Activated CD8-positive, alpha-beta memory T cell treated with anti-CD3 and anti-CD28 coated beads, Interleukin-2, amount 10 ng/mL, durations not matched to agents 7 days and 5 days (primary cell): Measurements from ENCODE around the gene OR10T2. TPM values are rescaled to one million over a fixed set of nuclear protein-coding genes. Genes with fewer than 3 reads are reported as not detected.
"Not testable (repeated sequence)": the region's sequence is repeated elsewhere in the genome, so short reads cannot be mapped to it uniquely, and the experiment has no call there.

Experiments used
- ATAC-seq: fragments of 150-1000 bp; cut with Tn5 transposase; one replicate; pipeline ENCODE4 v1.10.0; 2021; ENCODE audit warnings: moderate library complexity
- CTCF ChIA-PET: fragments of 350-600 bp; sonication (Branson Sonifier 250); formaldehyde crosslinking; loops from one replicate; lab custom pipeline; 2021; ENCODE audit warnings: antibody characterized with exemption; lab: Charles Lee
- DNase-seq: peaks from one replicate; pipeline ENCODE4 v3.0.0-alpha.2; 2020
- H3K27ac Mint-ChIP-seq: one replicate; pipeline ENCODE4 v1.8.0; 2021; ENCODE audit warnings: mild to moderate bottlenecking, mixed read lengths
- H3K27me3 Mint-ChIP-seq: one replicate; pipeline ENCODE4 v1.8.0; 2021; ENCODE audit warnings: mixed read lengths
- H3K36me3 Mint-ChIP-seq: one replicate; pipeline ENCODE4 v1.8.0; 2021; ENCODE audit warnings: mild to moderate bottlenecking, mixed read lengths
- H3K4me1 Mint-ChIP-seq: one replicate; pipeline ENCODE4 v1.8.0; 2021; ENCODE audit warnings: mixed read lengths
- H3K4me3 Mint-ChIP-seq: one replicate; pipeline ENCODE4 v1.8.0; 2021; ENCODE audit warnings: mild to moderate bottlenecking, moderate library complexity, mixed read lengths
- H3K9me3 Mint-ChIP-seq: one replicate; pipeline ENCODE4 v1.8.0; 2022; ENCODE audit warnings: low read depth, mixed read lengths
- total RNA-seq, 2 experiments: library from RNA; stranded (reverse); gene quantifications; one replicate each; pipeline ENCODE4 v1.2.3, GENCODE V29; 2021

OR10T2 gene
- not detected for total RNA-seq

GRCh38 chr1:158398818-158399514 lies at the start of gene OR10T2:
OR10T2 (minus strand) TSS chr1:158399466; CDS start chr1:158399466, 0 bp downstream.
- Mint-ChIP-seq H3K27ac (no peak within 1 kb of the TSS), H3K4me3 (no peak within 1 kb of the TSS), H3K36me3 (no peaks in the 10 kb centered on the region), H3K27me3 (peaks cover 37% of the 10 kb centered on the region), H3K9me3 (no peaks in the 10 kb centered on the region), H3K4me1 (peaks cover 9% of the 10 kb centered on the region)
- peak; percentile 33 for ATAC-seq
- CTCF ChIA-PET: no interaction called here
- peak; percentile 42 for DNase-seq

GRCh38 chr1:158445376-158445775 lies 46.1 kb upstream of the OR10T2 start:
- no peaks in the 10 kb centered on the region for H3K36me3 Mint-ChIP-seq
- DNase-seq (no peak), ATAC-seq (no peak)
- H3K27me3 Mint-ChIP-seq: peaks cover 12% of the 10 kb centered on the region
- H3K9me3 Mint-ChIP-seq: no peaks in the 10 kb centered on the region
- H3K4me1 Mint-ChIP-seq: no peaks in the 10 kb centered on the region
- no peak overlapping the region for H3K4me3 Mint-ChIP-seq
- CTCF ChIA-PET: no interaction called here
- H3K27ac Mint-ChIP-seq: no peak overlapping the region

- no peaks in the 10 kb centered on the region for H3K4me1 Mint-ChIP-seq
- peaks cover 2% of the 10 kb centered on the region for H3K9me3 Mint-ChIP-seq
- H3K27me3 Mint-ChIP-seq: peaks cover 28% of the 10 kb centered on the region
- ATAC-seq: no peak
- no peak for DNase-seq
- CTCF ChIA-PET: no interaction called here
- H3K36me3 Mint-ChIP-seq: no peaks in the 10 kb centered on the region
- H3K4me3 Mint-ChIP-seq: no peak overlapping the region
- no peak overlapping the region for H3K27ac Mint-ChIP-seq
Observed at GRCh38 chr1:158434741-158435140, 35.5 kb upstream of the OR10T2 start.

GRCh38 chr1:158430163-158430562 lies 30.9 kb upstream of the OR10T2 start:
- not testable (repeated sequence) for H3K9me3 Mint-ChIP-seq, H3K4me3 Mint-ChIP-seq, H3K27ac Mint-ChIP-seq

GRCh38 chr1:158426137-158426536 lies 26.9 kb upstream of the OR10T2 start, which contains the start of gene OR10K2:
OR10K2 (minus strand) TSS chr1:158426237; CDS start chr1:158420866, 5,371 bp downstream.
- CTCF ChIA-PET: no interaction called here
- Mint-ChIP-seq H3K4me3 (no peak within 1 kb of the TSS), H3K36me3 (no peaks in the 10 kb centered on the region), H3K27me3 (peaks cover 14% of the 10 kb centered on the region), H3K9me3 (peaks cover 2% of the 10 kb centered on the region), H3K27ac (no peak within 1 kb of the TSS), H3K4me1 (no peaks in the 10 kb centered on the region)
- ATAC-seq (no peak), DNase-seq (no peak)

More at GRCh38 chr1:158430163-158430562, 30.9 kb upstream of the OR10T2 start:
- H3K27me3 Mint-ChIP-seq: peaks cover 20% of the 10 kb centered on the region
- DNase-seq, H3K4me1 Mint-ChIP-seq, H3K36me3 Mint-ChIP-seq, ATAC-seq, CTCF ChIA-PET: not testable (repeated sequence)

- ATAC-seq (no peak), DNase-seq (no peak)
- CTCF ChIA-PET: no interaction called here
- H3K4me1 Mint-ChIP-seq: no peaks in the 10 kb centered on the region
- H3K36me3 Mint-ChIP-seq: no peaks in the 10 kb centered on the region
- H3K27me3 Mint-ChIP-seq: peaks cover 14% of the 10 kb centered on the region
- H3K27ac Mint-ChIP-seq: no peak overlapping the region
- no peaks in the 10 kb centered on the region for H3K9me3 Mint-ChIP-seq
- H3K4me3 Mint-ChIP-seq: no peak overlapping the region
Observed at GRCh38 chr1:158425027-158425426, 25.8 kb upstream of the OR10T2 start.

GRCh38 chr1:158422212-158422611 lies 22.9 kb upstream of the OR10T2 start:
- Mint-ChIP-seq H3K4me3 (no peak overlapping the region), H3K36me3 (no peaks in the 10 kb centered on the region), H3K4me1 (no peaks in the 10 kb centered on the region), H3K27ac (no peak overlapping the region), H3K9me3 (no peaks in the 10 kb centered on the region), H3K27me3 (peaks cover 7% of the 10 kb centered on the region)
- ATAC-seq (no peak), DNase-seq (no peak)
- CTCF ChIA-PET: no interaction called here

GRCh38 chr1:158417586-158417985 lies 18.3 kb upstream of the OR10T2 start:
- CTCF ChIA-PET: no interaction called here
- H3K4me3 Mint-ChIP-seq: no peak overlapping the region
- no peaks in the 10 kb centered on the region for H3K36me3 Mint-ChIP-seq
- no peak overlapping the region for H3K27ac Mint-ChIP-seq
- peaks cover 7% of the 10 kb centered on the region for H3K27me3 Mint-ChIP-seq
- no peak for DNase-seq
- H3K4me1 Mint-ChIP-seq: no peaks in the 10 kb centered on the region
- ATAC-seq: no peak
- H3K9me3 Mint-ChIP-seq: no peaks in the 10 kb centered on the region

- CTCF ChIA-PET: no interaction called here
- Mint-ChIP-seq H3K4me3 (no peak overlapping the region), H3K27me3 (peaks cover 3% of the 10 kb centered on the region), H3K36me3 (no peaks in the 10 kb centered on the region), H3K27ac (no peak overlapping the region), H3K9me3 (no peaks in the 10 kb centered on the region), H3K4me1 (no peaks in the 10 kb centered on the region)
- DNase-seq: no peak
- ATAC-seq: no peak
Observed at GRCh38 chr1:158414651-158415345, 15.5 kb upstream of the OR10T2 start.

GRCh38 chr1:158407092-158407491 lies 7.8 kb upstream of the OR10T2 start:
- H3K4me1 Mint-ChIP-seq: no peaks in the 10 kb centered on the region
- no peaks in the 10 kb centered on the region for H3K36me3 Mint-ChIP-seq
- peaks cover 24% of the 10 kb centered on the region for H3K27me3 Mint-ChIP-seq
- no peaks in the 10 kb centered on the region for H3K9me3 Mint-ChIP-seq
- H3K27ac Mint-ChIP-seq: no peak overlapping the region
- DNase-seq: no peak
- no peak overlapping the region for H3K4me3 Mint-ChIP-seq
- CTCF ChIA-PET: no interaction called here
- no peak for ATAC-seq

- H3K9me3 Mint-ChIP-seq: no peaks in the 10 kb centered on the region
- H3K27me3 Mint-ChIP-seq: peaks cover 37% of the 10 kb centered on the region
- H3K4me3 Mint-ChIP-seq: no peak overlapping the region
- DNase-seq (no peak), ATAC-seq (no peak)
- peaks cover 9% of the 10 kb centered on the region for H3K4me1 Mint-ChIP-seq
- no peak overlapping the region for H3K27ac Mint-ChIP-seq
- no peaks in the 10 kb centered on the region for H3K36me3 Mint-ChIP-seq
- CTCF ChIA-PET: no interaction called here
Observed at GRCh38 chr1:158400871-158401270, 1.6 kb upstream of the OR10T2 start.

- Mint-ChIP-seq H3K4me3 (no peak overlapping the region), H3K9me3 (no peaks in the 10 kb centered on the region), H3K27ac (no peak overlapping the region), H3K4me1 (peaks cover 9% of the 10 kb centered on the region), H3K36me3 (no peaks in the 10 kb centered on the region), H3K27me3 (peaks cover 23% of the 10 kb centered on the region)
- DNase-seq (no peak), ATAC-seq (no peak)
- CTCF ChIA-PET: no interaction called here
Observed at GRCh38 chr1:158396646-158397045, 2.6 kb downstream of the OR10T2 start.

GRCh38 chr1:158393476-158393875 lies 5.8 kb downstream of the OR10T2 start:
- no peak for DNase-seq
- Mint-ChIP-seq H3K36me3 (no peaks in the 10 kb centered on the region), H3K27ac (no peak overlapping the region), H3K4me1 (peaks cover under 1% of the 10 kb centered on the region), H3K27me3 (peaks cover 5% of the 10 kb centered on the region), H3K4me3 (no peak overlapping the region), H3K9me3 (no peaks in the 10 kb centered on the region)
- CTCF ChIA-PET: no interaction called here
- ATAC-seq: no peak

GRCh38 chr1:158391099-158391498 lies 8.2 kb downstream of the OR10T2 start:
- Mint-ChIP-seq H3K27ac (no peak overlapping the region), H3K36me3 (no peaks in the 10 kb centered on the region), H3K4me1 (no peaks in the 10 kb centered on the region), H3K4me3 (no peak overlapping the region), H3K27me3 (peaks cover 5% of the 10 kb centered on the region), H3K9me3 (peaks cover 2% of the 10 kb centered on the region)
- DNase-seq: no peak
- CTCF ChIA-PET: no interaction called here
- ATAC-seq: no peak
